ENCODE data around the gene GABRR1. TPM values are rescaled to one million over a fixed set of nuclear protein-coding genes. Genes with fewer than 3 reads are reported as not detected.

GABRR1 gene
- polyA plus RNA-seq, 10 donors = 0.24 to 1.6 (median 1.0) TPM

Other genes with a start within 250 kb of the GABRR1 start
- 100 to 1,000 TPM in 6 of 10 donors, 10 to 100 TPM in 4; 76.2 to 127 (median 104) TPM for gene PNRC1, start 136.6 kb downstream of the GABRR1 start, polyA plus RNA-seq (ENCODE audit: insufficient read length in 10 of 10)
- gene SRSF12, start 99.3 kb downstream of the GABRR1 start, polyA plus RNA-seq (ENCODE audit: insufficient read length in 10 of 10) = 1 to 10 TPM; 2.9 to 5.3 (median 3.7) TPM
- 10 to 100 TPM; 23.4 to 56.0 (median 34.9) TPM for gene PM20D2, start 71.3 kb downstream of the GABRR1 start, polyA plus RNA-seq (ENCODE audit: insufficient read length in 10 of 10)
- gene GABRR2, start 97.9 kb upstream of the GABRR1 start, polyA plus RNA-seq (ENCODE audit: insufficient read length in 10 of 10) = 1 to 10 TPM in 7 of 10 donors, under 1 TPM in 3; 0.41 to 3.2 (median 1.4) TPM
- 10 to 100 TPM; 37.6 to 49.0 (median 42.8) TPM for gene UBE2J1, start 135.4 kb upstream of the GABRR1 start, polyA plus RNA-seq (ENCODE audit: insufficient read length in 10 of 10)
- gene RRAGD, start 194.9 kb upstream of the GABRR1 start, polyA plus RNA-seq (ENCODE audit: insufficient read length in 10 of 10) = 100 to 1,000 TPM in 5 of 10 donors, 10 to 100 TPM in 5; 45.7 to 125 (median 99.9) TPM
- gene ANKRD6, start 215.8 kb upstream of the GABRR1 start, polyA plus RNA-seq (ENCODE audit: insufficient read length in 10 of 10) = 10 to 100 TPM in 4 of 10 donors, 1 to 10 TPM in 6; 5.6 to 14.1 (median 8.4) TPM